GM23338 (cell line): ENCODE measurements around the gene ADH6. TPM values are rescaled to one million over a fixed set of nuclear protein-coding genes. Genes with fewer than 3 reads are reported as not detected.

Experiments
- ATAC-seq: fragments of 200-7000 bp; cut with Tn5 transposase; 3 replicates; pipeline ENCODE4 v1.9.1; 2020
- DNase-seq: peaks from one replicate; pipeline ENCODE4 v3.0.0-alpha.2; 2015; ENCODE audit warnings: low spot score
- H2AFZ ChIP-seq: fragments of 200-600 bp; sonication (generic); 2 replicates; pipeline ENCODE4 v1.8.0; 2016; ENCODE audit warnings: antibody characterized with exemption, mild to moderate bottlenecking, moderate library complexity
- H3F3A ChIP-seq: fragments of 200-600 bp; sonication (generic); replicated peaks from 2 replicates; pipeline ENCODE4 v1.8.0; 2017; ENCODE audit warnings: antibody characterized with exemption, mixed run types, low read depth
- H3K27ac ChIP-seq: fragments of 200-600 bp; sonication (generic); 2 replicates; pipeline ENCODE4 v1.6.1; 2016; ENCODE audit warnings: low read depth
- H3K27me3 ChIP-seq: fragments of 200-600 bp; sonication (generic); 2 replicates; pipeline ENCODE4 v1.8.0; 2016; ENCODE audit warnings: mild to moderate bottlenecking, mixed run types, moderate library complexity; ENCODE audit not compliant: insufficient read depth
- H3K36me3 ChIP-seq: fragments of 200-600 bp; sonication (generic); 2 replicates; pipeline ENCODE4 v1.8.0; 2016; ENCODE audit warnings: mild to moderate bottlenecking; ENCODE audit not compliant: insufficient read depth
- H3K4me1 ChIP-seq: fragments of 200-600 bp; sonication (generic); 2 replicates; pipeline ENCODE4 v1.8.0; 2016; ENCODE audit warnings: mild to moderate bottlenecking, moderate library complexity; ENCODE audit not compliant: insufficient read depth
- H3K4me2 ChIP-seq: fragments of 200-600 bp; sonication (generic); 2 replicates; pipeline ENCODE4 v1.7.1; 2017; ENCODE audit warnings: mixed run types
- H3K4me3 ChIP-seq: fragments of 200-600 bp; sonication (generic); 2 replicates; pipeline ENCODE4 v1.6.1; 2016; ENCODE audit warnings: mixed run types
- H3K79me2 ChIP-seq: fragments of 200-600 bp; sonication (generic); replicated peaks from 2 replicates; pipeline ENCODE4 v1.8.0; 2017; ENCODE audit warnings: mild to moderate bottlenecking; ENCODE audit not compliant: insufficient read depth
- H3K9me2 ChIP-seq: fragments of 200-600 bp; sonication (generic); 2 replicates; pipeline ENCODE4 v1.8.0; 2017; ENCODE audit not compliant: insufficient read depth
- H4K20me1 ChIP-seq: fragments of 200-600 bp; sonication (generic); replicated peaks from 2 replicates; pipeline ENCODE4 v1.8.0; 2017; ENCODE audit warnings: mild to moderate bottlenecking; ENCODE audit not compliant: insufficient read depth
- H3K27ac Mint-ChIP-seq: 2 replicates; pipeline ENCODE4 v1.8.0; 2020; ENCODE audit warnings: inconsistent platforms, mild to moderate bottlenecking, moderate library complexity, mixed read lengths
- H3K27me3 Mint-ChIP-seq: 3 replicates; pipeline ENCODE4 v1.8.0; 2022; ENCODE audit warnings: low read depth, mild to moderate bottlenecking, moderate library complexity, mixed read lengths, inconsistent platforms; ENCODE audit not compliant: insufficient read depth, poor library complexity
- H3K36me3 Mint-ChIP-seq: 3 replicates; pipeline ENCODE4 v1.8.0; 2021; ENCODE audit warnings: low read depth, mild to moderate bottlenecking, inconsistent platforms, moderate library complexity, mixed read lengths
- H3K4me1 Mint-ChIP-seq: 3 replicates; pipeline ENCODE4 v1.8.0; 2020; ENCODE audit warnings: mild to moderate bottlenecking, inconsistent platforms, mixed read lengths
- H3K4me3 Mint-ChIP-seq: 3 replicates; pipeline ENCODE4 v1.8.0; 2021; ENCODE audit warnings: moderate library complexity, mild to moderate bottlenecking, inconsistent platforms, mixed read lengths
- H3K9me3 Mint-ChIP-seq: 3 replicates; pipeline ENCODE4 v1.8.0; 2020; ENCODE audit warnings: moderate library complexity, mild to moderate bottlenecking, inconsistent platforms, mixed read lengths
- CREB1 ChIP-seq: fragments of 250-450 bp; sonication (Bioruptor Pico); IDR thresholded peaks from 2 replicates; pipeline ENCODE4 v1.5.0; 2020; ENCODE audit warnings: low read depth, mild to moderate bottlenecking, moderate library complexity
- ETS1 ChIP-seq: IDR thresholded peaks from 2 replicates; pipeline ENCODE4 v1.6.1; 2016; ENCODE audit warnings: antibody characterized with exemption
- EZH2 ChIP-seq: fragments of 200-600 bp; sonication (generic); IDR thresholded peaks from one replicate; pipeline ENCODE4 v1.8.0; 2017; ENCODE audit warnings: antibody characterized with exemption, mild to moderate bottlenecking, low read depth; ENCODE audit not compliant: unreplicated experiment
- EZH2phosphoT487 ChIP-seq: fragments of 200-600 bp; sonication (generic); IDR thresholded peaks from one replicate; pipeline ENCODE4 v1.8.1; 2018; ENCODE audit warnings: antibody characterized with exemption; ENCODE audit not compliant: unreplicated experiment
- JUNB ChIP-seq: IDR thresholded peaks from one replicate; pipeline ENCODE4 v1.6.1; 2016; ENCODE audit warnings: antibody characterized with exemption; ENCODE audit not compliant: unreplicated experiment
- NANOG ChIP-seq: IDR thresholded peaks from 2 replicates; pipeline ENCODE4 v1.6.1; 2016; ENCODE audit warnings: antibody characterized with exemption, borderline replicate concordance
- POLR2AphosphoS5 ChIP-seq: IDR thresholded peaks from 2 replicates; pipeline ENCODE4 v1.6.1; 2016; ENCODE audit warnings: antibody characterized with exemption, low read depth
- REST ChIP-seq: IDR thresholded peaks from one replicate; pipeline ENCODE4 v1.6.1; 2018; ENCODE audit warnings: antibody characterized with exemption; ENCODE audit not compliant: unreplicated experiment
- STAT1 ChIP-seq: IDR thresholded peaks from one replicate; pipeline ENCODE4 v1.6.1; 2016; ENCODE audit warnings: antibody characterized with exemption; ENCODE audit not compliant: unreplicated experiment
- ZNF114 ChIP-seq: fragments of 250-450 bp; sonication (Bioruptor Pico); IDR thresholded peaks from 2 replicates; pipeline ENCODE4 v1.5.0; 2020; ENCODE audit warnings: mild to moderate bottlenecking, moderate library complexity
- ZNF331 ChIP-seq: fragments of 250-450 bp; sonication (Bioruptor Pico); IDR thresholded peaks from 2 replicates; pipeline ENCODE4 v1.5.0; 2020; ENCODE audit warnings: low read depth, mild to moderate bottlenecking, moderate library complexity
- ZNF462 ChIP-seq: fragments of 250-450 bp; sonication (Bioruptor Pico); IDR thresholded peaks from 2 replicates; pipeline ENCODE4 v1.5.0; 2020; ENCODE audit warnings: mild to moderate bottlenecking, moderate library complexity
- polyA plus RNA-seq: library from polyadenylated mRNA; unstranded; fragments of >200 nt; fragmentation: Nextera tagmentation; extraction: Ambion mirVana; gene quantifications from 2 replicates; pipeline ENCODE4 v1.2.1, GENCODE V29; 2016
- total RNA-seq: library from RNA; depleted of rRNA; stranded (reverse); fragments of >200 nt; shearing (Covaris generic); gene quantifications from 2 replicates; pipeline ENCODE4 v1.2.3, GENCODE V29; 2014
- TF ChIP-seq, protein P1 (sequence below), 2 experiments: fragments of 200-600 bp in 1 of 2; sonication (generic) in 1 of 2; conservative IDR thresholded peaks; 2 replicates each; pipeline versions ENCODE4 v1.5.1 to v1.6.1; 2016 to 2017; ENCODE audit warnings: antibody characterized with exemption in 2 of 2, low read depth in 2 of 2, mild to moderate bottlenecking in 2 of 2, moderate library complexity in 1 of 2

The ADH6 gene
- total and polyA plus RNA-seq, 2 experiments from 2014 or later = 0.58 TPM; not detected in 1

GRCh38 chr4:99201690-99202089 is 17.4 kb downstream of the ADH6 start:
- Histone ChIP-seq H3K36me3 (no peaks in the 10 kb centered on the region), H3K27me3 (no peaks in the 10 kb centered on the region), H3K4me2 (no peak overlapping the region), H3K4me1 (peaks cover 14% of the 10 kb centered on the region), H4K20me1 (no peaks in the 10 kb centered on the region), H3K9me2 (no peaks in the 10 kb centered on the region), H2AFZ (no peak overlapping the region), H3K27ac (no peak overlapping the region), H3K4me3 (no peak overlapping the region), H3K79me2 (no peaks in the 10 kb centered on the region), H3F3A (no peaks in the 10 kb centered on the region)
- H3K36me3 Mint-ChIP-seq = peaks cover 6% of the 10 kb centered on the region
- H3K4me3 Mint-ChIP-seq = no peak overlapping the region
- peaks cover 2% of the 10 kb centered on the region for H3K27me3 Mint-ChIP-seq
- H3K4me1 Mint-ChIP-seq = peaks cover 16% of the 10 kb centered on the region
- H3K27ac Mint-ChIP-seq = no peak overlapping the region
- TF ChIP-seq EZH2phosphoT487 (no peak), JUNB (no peak), REST (no peak), ETS1 (no peak), ZNF462 (CRISPR knock-in tag) (no peak), EZH2 (no peak), ZNF114 (no peak), STAT1 (no peak), ZNF331 (CRISPR knock-in tag) (no peak), NANOG (no peak), POLR2AphosphoS5 (no peak), CREB1 (CRISPR knock-in tag) (no peak)
- TF ChIP-seq, protein P1, sequence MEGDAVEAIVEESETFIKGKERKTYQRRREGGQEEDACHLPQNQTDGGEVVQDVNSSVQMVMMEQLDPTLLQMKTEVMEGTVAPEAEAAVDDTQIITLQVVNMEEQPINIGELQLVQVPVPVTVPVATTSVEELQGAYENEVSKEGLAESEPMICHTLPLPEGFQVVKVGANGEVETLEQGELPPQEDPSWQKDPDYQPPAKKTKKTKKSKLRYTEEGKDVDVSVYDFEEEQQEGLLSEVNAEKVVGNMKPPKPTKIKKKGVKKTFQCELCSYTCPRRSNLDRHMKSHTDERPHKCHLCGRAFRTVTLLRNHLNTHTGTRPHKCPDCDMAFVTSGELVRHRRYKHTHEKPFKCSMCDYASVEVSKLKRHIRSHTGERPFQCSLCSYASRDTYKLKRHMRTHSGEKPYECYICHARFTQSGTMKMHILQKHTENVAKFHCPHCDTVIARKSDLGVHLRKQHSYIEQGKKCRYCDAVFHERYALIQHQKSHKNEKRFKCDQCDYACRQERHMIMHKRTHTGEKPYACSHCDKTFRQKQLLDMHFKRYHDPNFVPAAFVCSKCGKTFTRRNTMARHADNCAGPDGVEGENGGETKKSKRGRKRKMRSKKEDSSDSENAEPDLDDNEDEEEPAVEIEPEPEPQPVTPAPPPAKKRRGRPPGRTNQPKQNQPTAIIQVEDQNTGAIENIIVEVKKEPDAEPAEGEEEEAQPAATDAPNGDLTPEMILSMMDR (conservative IDR thresholded peaks at IDR 0.05; ENCODE audit: low read depth in 2 of 2) = no peak
- peaks cover 14% of the 10 kb centered on the region for H3K9me3 Mint-ChIP-seq
- DNase-seq = no peak
- ATAC-seq = no peak
